SK-N-SH (cell line): Measurements from ENCODE around the gene RNF144B.

Experiments used
- FOSL2 ChIP-seq: IDR thresholded peaks from 2 replicates; pipeline ENCODE4 v1.4.0; 2012; ENCODE audit warnings: low read depth, mild to moderate bottlenecking, moderate library complexity, borderline replicate concordance
- JUND ChIP-seq: IDR thresholded peaks from 2 replicates; pipeline ENCODE4 v1.4.0; 2012
- NRF1 ChIP-seq: IDR thresholded peaks from 2 replicates; pipeline ENCODE4 v1.6.1; 2012; ENCODE audit warnings: low read depth, mild to moderate bottlenecking, low read length
- RAD21 ChIP-seq: IDR thresholded peaks from 2 replicates; pipeline ENCODE4 v1.6.1; 2012; ENCODE audit warnings: mild to moderate bottlenecking, low read length
- RFX5 ChIP-seq: IDR thresholded peaks from 2 replicates; pipeline ENCODE4 v1.6.1; 2012; ENCODE audit warnings: mild to moderate bottlenecking, improper control_type of control experiment, low read length
- SIN3A ChIP-seq: IDR thresholded peaks from 2 replicates; pipeline ENCODE4 v1.6.1; 2012; ENCODE audit warnings: low read depth, mild to moderate bottlenecking, low read length, moderate library complexity, borderline replicate concordance
- TF ChIP-seq, protein P1 (sequence below): fragments of 200-600 bp; sonication (generic); IDR thresholded peaks from 2 replicates; pipeline ENCODE4 v1.6.1; 2017; ENCODE audit warnings: antibody characterized with exemption, mild to moderate bottlenecking, moderate library complexity
- TF ChIP-seq, protein P2 (sequence below): fragments of 150-350 bp; IDR thresholded peaks from 2 replicates; pipeline ENCODE4 v1.6.1; 2017; ENCODE audit warnings: antibody characterized with exemption, low read length, low read depth, borderline replicate concordance
- TF ChIP-seq, protein P3 (sequence below): IDR thresholded peaks from 2 replicates; pipeline ENCODE4 v1.4.0; 2012; ENCODE audit warnings: low read depth

DNA sequence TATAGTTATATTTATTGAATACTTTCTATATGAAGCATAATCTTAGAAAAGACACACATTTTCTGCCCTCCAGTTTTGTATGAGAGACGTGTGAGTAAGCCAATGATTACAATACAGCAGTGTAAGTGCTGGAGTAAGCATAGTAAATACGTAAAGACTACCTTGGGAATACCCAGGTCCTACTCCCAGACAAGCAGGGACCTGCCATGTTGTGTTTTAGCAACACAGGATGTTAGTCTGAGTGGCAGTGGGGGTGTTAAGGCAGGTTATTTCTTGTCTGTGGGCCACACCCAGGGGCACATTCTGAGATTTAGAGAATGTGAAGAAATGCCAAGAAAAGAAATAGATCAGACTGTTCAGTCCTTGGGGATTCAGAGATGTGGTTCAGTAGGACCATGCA, 34.3 kb upstream of the RNF144B start:
- TF ChIP-seq, protein P1, sequence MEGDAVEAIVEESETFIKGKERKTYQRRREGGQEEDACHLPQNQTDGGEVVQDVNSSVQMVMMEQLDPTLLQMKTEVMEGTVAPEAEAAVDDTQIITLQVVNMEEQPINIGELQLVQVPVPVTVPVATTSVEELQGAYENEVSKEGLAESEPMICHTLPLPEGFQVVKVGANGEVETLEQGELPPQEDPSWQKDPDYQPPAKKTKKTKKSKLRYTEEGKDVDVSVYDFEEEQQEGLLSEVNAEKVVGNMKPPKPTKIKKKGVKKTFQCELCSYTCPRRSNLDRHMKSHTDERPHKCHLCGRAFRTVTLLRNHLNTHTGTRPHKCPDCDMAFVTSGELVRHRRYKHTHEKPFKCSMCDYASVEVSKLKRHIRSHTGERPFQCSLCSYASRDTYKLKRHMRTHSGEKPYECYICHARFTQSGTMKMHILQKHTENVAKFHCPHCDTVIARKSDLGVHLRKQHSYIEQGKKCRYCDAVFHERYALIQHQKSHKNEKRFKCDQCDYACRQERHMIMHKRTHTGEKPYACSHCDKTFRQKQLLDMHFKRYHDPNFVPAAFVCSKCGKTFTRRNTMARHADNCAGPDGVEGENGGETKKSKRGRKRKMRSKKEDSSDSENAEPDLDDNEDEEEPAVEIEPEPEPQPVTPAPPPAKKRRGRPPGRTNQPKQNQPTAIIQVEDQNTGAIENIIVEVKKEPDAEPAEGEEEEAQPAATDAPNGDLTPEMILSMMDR, result no peak
- no peak for TF ChIP-seq JUND
- no peak for TF ChIP-seq SIN3A
- TF ChIP-seq, protein P2, sequence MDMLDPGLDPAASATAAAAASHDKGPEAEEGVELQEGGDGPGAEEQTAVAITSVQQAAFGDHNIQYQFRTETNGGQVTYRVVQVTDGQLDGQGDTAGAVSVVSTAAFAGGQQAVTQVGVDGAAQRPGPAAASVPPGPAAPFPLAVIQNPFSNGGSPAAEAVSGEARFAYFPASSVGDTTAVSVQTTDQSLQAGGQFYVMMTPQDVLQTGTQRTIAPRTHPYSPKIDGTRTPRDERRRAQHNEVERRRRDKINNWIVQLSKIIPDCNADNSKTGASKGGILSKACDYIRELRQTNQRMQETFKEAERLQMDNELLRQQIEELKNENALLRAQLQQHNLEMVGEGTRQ, result no peak
- no peak for TF ChIP-seq FOSL2
- TF ChIP-seq RAD21, result no peak
- TF ChIP-seq NRF1, result no peak
- TF ChIP-seq RFX5, result no peak
- TF ChIP-seq, protein P3, sequence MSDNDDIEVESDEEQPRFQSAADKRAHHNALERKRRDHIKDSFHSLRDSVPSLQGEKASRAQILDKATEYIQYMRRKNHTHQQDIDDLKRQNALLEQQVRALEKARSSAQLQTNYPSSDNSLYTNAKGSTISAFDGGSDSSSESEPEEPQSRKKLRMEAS, result no peak
